GM21529 (cell line): ENCODE results near the gene ATF6B.
"Not testable (repeated sequence)": the region's sequence is repeated elsewhere in the genome, so short reads cannot be mapped to it uniquely, and the experiment has no call there.

Experiments used
- ATAC-seq: cut with Tn5 transposase; IDR thresholded peaks from one replicate; pipeline ENCODE4 v1.9.1; 2021; ENCODE audit not compliant: unreplicated experiment

ATF6B gene

GRCh38 chr6:32154514-32155161 lies 26.6 kb upstream of the ATF6B start:
- peak; percentile 75 for ATAC-seq

GRCh38 chr6:32153564-32154513 lies 25.8 kb upstream of the ATF6B start, which contains the start of gene PPT2:
PPT2 (plus strand) TSS chr6:32154141; CDS start chr6:32154595, 454 bp downstream.
- ATAC-seq: peak; percentile 41

GRCh38 chr6:32152769-32153563 lies 24.9 kb upstream of the ATF6B start:
- ATAC-seq: no peak

GRCh38 chr6:32151863-32152768 lies 24.1 kb upstream of the ATF6B start, which contains the start of gene PRRT1:
PRRT1 (minus strand) TSS chr6:32151939; CDS start chr6:32151827, 112 bp downstream.
- no peak for ATAC-seq

- ATAC-seq: no peak
Measured at GRCh38 chr6:32151181-32151862, 23.3 kb upstream of the ATF6B start.

GRCh38 chr6:32149932-32150870 lies 22.2 kb upstream of the ATF6B start:
- ATAC-seq: no peak

GRCh38 chr6:32149092-32149755 lies 21.2 kb upstream of the ATF6B start:
- no peak for ATAC-seq

- no peak for ATAC-seq
Measured at GRCh38 chr6:32148289-32149091, 20.4 kb upstream of the ATF6B start.

GRCh38 chr6:32147401-32148132 lies 19.5 kb upstream of the ATF6B start:
- ATAC-seq: no peak

- ATAC-seq: no peak
Measured at GRCh38 chr6:32146687-32147086, 18.6 kb upstream of the ATF6B start.

GRCh38 chr6:32146287-32146686 lies 18.2 kb upstream of the ATF6B start:
- no peak for ATAC-seq

GRCh38 chr6:32144238-32144637 lies 16.2 kb upstream of the ATF6B start:
- not testable (repeated sequence) for ATAC-seq

GRCh38 chr6:32140420-32141046 lies 12.5 kb upstream of the ATF6B start:
- no peak for ATAC-seq

GRCh38 chr6:32139590-32139989 lies 11.5 kb upstream of the ATF6B start:
- no peak for ATAC-seq

- no peak for ATAC-seq
Measured at GRCh38 chr6:32137454-32137853, 9.4 kb upstream of the ATF6B start.

GRCh38 chr6:32133786-32134185 lies 5.7 kb upstream of the ATF6B start:
- no peak for ATAC-seq
